IMR-90 (cell line): ENCODE data around the gene VSNL1. TPM values are rescaled to one million over a fixed set of nuclear protein-coding genes. Genes with fewer than 3 reads are reported as not detected.

Source experiments
- ATAC-seq: fragments of 200-7000 bp; cut with Tn5 transposase; 2 replicates; pipeline ENCODE4 v1.9.1; 2020; ENCODE audit warnings: low read depth, mild to moderate bottlenecking, moderate library complexity
- BruUV-seq: library from RNA; stranded (reverse); fragments of 400-500 nt; replicated peaks from 2 replicates; lab custom pipeline; 2021; lab: Mats Ljungman, UMichigan
- CTCF ChIA-PET: fragments of 300-600 bp; formaldehyde crosslinking; extraction: SDS; loops from one replicate; lab custom pipeline; 2021; ENCODE audit warnings: antibody characterized with exemption; lab: Yijun Ruan, JAX
- POLR2A ChIA-PET: fragments of 300-600 bp; sonication (Branson Sonifier 250); formaldehyde crosslinking; loops from one replicate; lab custom pipeline; 2022; ENCODE audit warnings: antibody characterized with exemption; ENCODE audit not compliant: unreplicated experiment; lab: Charles Lee
- DNase-seq: peaks from one replicate; pipeline ENCODE4 v3.0.0; 2013
- H2AFZ ChIP-seq: replicated peaks from 2 replicates; pipeline ENCODE3; 2013; ENCODE audit warnings: low read length, mild to moderate bottlenecking; ENCODE audit not compliant: poor library complexity
- H2AK5ac ChIP-seq: 2 replicates; pipeline ENCODE4 v1.6.1; 2013; ENCODE audit warnings: low read depth, low read length, inconsistent platforms
- H2AK9ac ChIP-seq: replicated peaks from 2 replicates; pipeline ENCODE3; 2013; ENCODE audit warnings: mild to moderate bottlenecking, low read depth, low read length, moderate library complexity; ENCODE audit not compliant: poor library complexity
- H2BK120ac ChIP-seq: 2 replicates; pipeline ENCODE4 v1.6.1; 2013; ENCODE audit warnings: low read depth, low read length, inconsistent platforms
- H2BK15ac ChIP-seq: 3 replicates; pipeline ENCODE4 v1.6.1; 2013; ENCODE audit warnings: low read depth, low read length, inconsistent platforms
- H2BK20ac ChIP-seq: 2 replicates; pipeline ENCODE4 v1.6.1; 2013; ENCODE audit warnings: low read depth, mild to moderate bottlenecking, inconsistent platforms, low read length, moderate library complexity
- H2BK5ac ChIP-seq: 2 replicates; pipeline ENCODE4 v1.6.1; 2013; ENCODE audit warnings: mild to moderate bottlenecking, low read depth, low read length, inconsistent platforms; ENCODE audit not compliant: poor library complexity, severe bottlenecking
- H3K14ac ChIP-seq: replicated peaks from 2 replicates; pipeline ENCODE4 v1.6.1; 2013; ENCODE audit warnings: low read depth, low read length, inconsistent platforms
- H3K18ac ChIP-seq: 2 replicates; pipeline ENCODE4 v1.6.1; 2013; ENCODE audit warnings: low read depth, low read length, control low read depth
- H3K23ac ChIP-seq: 2 replicates; pipeline ENCODE4 v1.6.1; 2013; ENCODE audit warnings: low read depth, low read length, inconsistent platforms
- H3K27ac ChIP-seq: 2 replicates; pipeline ENCODE4 v1.5.1; 2013; ENCODE audit warnings: mild to moderate bottlenecking, control low read depth, low read length; ENCODE audit not compliant: insufficient read depth
- H3K27me3 ChIP-seq: 2 replicates; pipeline ENCODE4 v1.6.1; 2013; ENCODE audit warnings: low read length; ENCODE audit not compliant: control insufficient read depth, insufficient read depth
- H3K36me3 ChIP-seq: 2 replicates; pipeline ENCODE4 v1.6.1; 2013; ENCODE audit warnings: low read length, mixed read lengths; ENCODE audit not compliant: control insufficient read depth, insufficient read depth
- H3K4ac ChIP-seq: 2 replicates; pipeline ENCODE4 v1.6.1; 2013; ENCODE audit warnings: low read depth, low read length, inconsistent platforms
- H3K4me1 ChIP-seq: 2 replicates; pipeline ENCODE4 v1.6.1; 2013; ENCODE audit warnings: low read length, mixed read lengths; ENCODE audit not compliant: control insufficient read depth, insufficient read depth
- H3K4me2 ChIP-seq: 2 replicates; pipeline ENCODE4 v1.6.1; 2013; ENCODE audit warnings: low read depth, mild to moderate bottlenecking, control low read depth, low read length, moderate library complexity
- H3K4me3 ChIP-seq: 2 replicates; pipeline ENCODE4 v1.5.1; 2013; ENCODE audit warnings: low read depth, mild to moderate bottlenecking, control low read depth, low read length, moderate library complexity; ENCODE audit not compliant: insufficient read depth
- H3K56ac ChIP-seq: 2 replicates; pipeline ENCODE4 v1.6.1; 2013; ENCODE audit warnings: low read length, inconsistent platforms; ENCODE audit not compliant: insufficient read depth; ENCODE audit errors: extremely low read depth
- H3K79me1 ChIP-seq, 2 experiments: 2 replicates each; pipeline ENCODE4 v1.6.1; 2013; ENCODE audit warnings: low read length in 2 of 2, inconsistent platforms in 1 of 2, low read depth in 1 of 2
- H3K9ac ChIP-seq: 2 replicates; pipeline ENCODE4 v1.6.1; 2013; ENCODE audit warnings: low read depth, low read length, control low read depth
- H3K9me1 ChIP-seq: 2 replicates; pipeline ENCODE4 v1.6.1; 2013; ENCODE audit warnings: low read length, inconsistent platforms; ENCODE audit not compliant: insufficient read depth
- H3K9me3 ChIP-seq: 2 replicates; pipeline ENCODE4 v1.6.1; 2013; ENCODE audit warnings: low read length; ENCODE audit not compliant: control insufficient read depth, insufficient read depth
- H4K20me1 ChIP-seq: 2 replicates; pipeline ENCODE4 v1.6.1; 2013; ENCODE audit warnings: low read length, inconsistent platforms; ENCODE audit not compliant: insufficient read depth
- H4K5ac ChIP-seq: 2 replicates; pipeline ENCODE4 v1.6.1; 2013; ENCODE audit warnings: mild to moderate bottlenecking, low read depth, low read length, control low read depth
- H4K8ac ChIP-seq, 2 experiments: 2 replicates each; pipeline ENCODE4 v1.6.1; 2013; ENCODE audit warnings: low read depth in 2 of 2, low read length in 2 of 2, control low read depth in 1 of 2, inconsistent platforms in 1 of 2
- H4K91ac ChIP-seq: 2 replicates; pipeline ENCODE4 v1.6.1; 2013; ENCODE audit warnings: low read depth, low read length, inconsistent platforms; ENCODE audit not compliant: insufficient read depth
- BHLHE40 ChIP-seq: fragments of 150-350 bp; IDR thresholded peaks from 2 replicates; pipeline ENCODE4 v1.6.1; 2016; ENCODE audit warnings: mild to moderate bottlenecking, low read depth, low read length
- CEBPB ChIP-seq: IDR thresholded peaks from 2 replicates; pipeline ENCODE4 v1.6.1; 2012; ENCODE audit warnings: low read depth, low read length, improper control_type of control experiment
- CHD1 ChIP-seq: IDR thresholded peaks from 2 replicates; pipeline ENCODE4 v1.6.1; 2012; ENCODE audit warnings: low read depth, low read length, improper control_type of control experiment
- CTCF ChIP-seq: conservative IDR thresholded peaks from 2 replicates; pipeline ENCODE4 v1.5.1; 2012; ENCODE audit warnings: mild to moderate bottlenecking, low read depth, low read length, improper control_type of control experiment
- FOS ChIP-seq: fragments of 150-350 bp; IDR thresholded peaks from 2 replicates; pipeline ENCODE4 v1.6.1; 2016; ENCODE audit warnings: low read depth, low read length
- MAFK ChIP-seq: IDR thresholded peaks from 2 replicates; pipeline ENCODE4 v1.6.1; 2012; ENCODE audit warnings: low read depth, low read length, improper control_type of control experiment
- MAZ ChIP-seq: IDR thresholded peaks from 2 replicates; pipeline ENCODE4 v1.6.1; 2012; ENCODE audit warnings: low read depth, mild to moderate bottlenecking, low read length, improper control_type of control experiment, moderate library complexity, borderline replicate concordance
- MXI1 ChIP-seq: IDR thresholded peaks from 2 replicates; pipeline ENCODE4 v1.6.1; 2012; ENCODE audit warnings: low read depth, mild to moderate bottlenecking, low read length, moderate library complexity, borderline replicate concordance
- NFE2L2 ChIP-seq: fragments of 150-350 bp; IDR thresholded peaks from 2 replicates; pipeline ENCODE4 v1.6.1; 2016; ENCODE audit warnings: low read depth, mild to moderate bottlenecking, low read length
- POLR2A ChIP-seq: IDR thresholded peaks from 2 replicates; pipeline ENCODE4 v1.6.1; 2012; ENCODE audit warnings: mild to moderate bottlenecking, low read depth, low read length
- RAD21 ChIP-seq: IDR thresholded peaks from 2 replicates; pipeline ENCODE4 v1.6.1; 2012; ENCODE audit warnings: low read length, improper control_type of control experiment
- RCOR1 ChIP-seq: IDR thresholded peaks from 2 replicates; pipeline ENCODE4 v1.6.1; 2012; ENCODE audit warnings: mild to moderate bottlenecking, low read length, improper control_type of control experiment; ENCODE audit not compliant: insufficient replicate concordance
- RFX5 ChIP-seq: IDR thresholded peaks from 2 replicates; pipeline ENCODE4 v1.8.0; 2012; ENCODE audit warnings: low read depth, mild to moderate bottlenecking, low read length, moderate library complexity
- SMC3 ChIP-seq: fragments of 150-350 bp; IDR thresholded peaks from 2 replicates; pipeline ENCODE4 v1.6.1; 2016; ENCODE audit warnings: low read depth, mild to moderate bottlenecking, antibody characterized with exemption, low read length, moderate library complexity
- USF2 ChIP-seq: fragments of 150-350 bp; IDR thresholded peaks from 2 replicates; pipeline ENCODE4 v1.6.1; 2017; ENCODE audit warnings: mild to moderate bottlenecking, antibody characterized with exemption, low read length, low read depth
- WGBS, 2 experiments: methylation state at CpG; one replicate each; pipeline versions ENCODE4 v1.1.5 to v1.1.7; 2013; ENCODE audit warnings: missing lambda C conversion rate in 2 of 2; ENCODE audit not compliant: insufficient read length in 1 of 2; ENCODE audit errors: extremely low coverage in 2 of 2; 5-methylcytosine and 5-hydroxymethylcytosine counted together
- dilution Hi-C: fragments of 300-500 bp; cut with HindIII; formaldehyde crosslinking; loops from one replicate; pipeline ENCODE4 v1.14.3; 2018; ENCODE audit warnings: low sequenced_read_pairs; ENCODE audit not compliant: unreplicated experiment
- in situ Hi-C: fragments of 300-500 bp; cut with MboI; formaldehyde crosslinking; loops from 3 replicates; pipeline ENCODE4 v1.14.3; 2019; ENCODE audit warnings: low sequenced_read_pairs, inconsistent platforms, mixed read lengths
- intact Hi-C: fragments of 100-400 bp; cut with micrococcal nuclease; formaldehyde crosslinking; loops from 2 replicates; pipeline ENCODE4 v1.10.0; 2022
- polyA plus RNA-seq, 3 experiments: library from polyadenylated mRNA; depleted of rRNA; stranded (reverse); fragments of >200 nt; gene quantifications; 2 replicates each; pipeline ENCODE4 v1.2.3, GENCODE V29; 2012; ENCODE audit warnings: low replicate concordance in 1 of 3
- total RNA-seq: library from RNA; depleted of rRNA; stranded (reverse); fragments of >200 nt; gene quantifications from 2 replicates; pipeline ENCODE4 v1.2.3, GENCODE V29; 2012
- TF ChIP-seq, protein P1 (sequence below): fragments of 150-350 bp; IDR thresholded peaks from 2 replicates; pipeline ENCODE4 v1.6.1; 2016; ENCODE audit warnings: low read depth, mild to moderate bottlenecking, low read length, moderate library complexity, borderline replicate concordance

Gene VSNL1
- total and polyA plus RNA-seq, 2 of the 4 experiments (the other 2 are of a cell fraction), result 0.32 to 0.36 TPM

DNA sequence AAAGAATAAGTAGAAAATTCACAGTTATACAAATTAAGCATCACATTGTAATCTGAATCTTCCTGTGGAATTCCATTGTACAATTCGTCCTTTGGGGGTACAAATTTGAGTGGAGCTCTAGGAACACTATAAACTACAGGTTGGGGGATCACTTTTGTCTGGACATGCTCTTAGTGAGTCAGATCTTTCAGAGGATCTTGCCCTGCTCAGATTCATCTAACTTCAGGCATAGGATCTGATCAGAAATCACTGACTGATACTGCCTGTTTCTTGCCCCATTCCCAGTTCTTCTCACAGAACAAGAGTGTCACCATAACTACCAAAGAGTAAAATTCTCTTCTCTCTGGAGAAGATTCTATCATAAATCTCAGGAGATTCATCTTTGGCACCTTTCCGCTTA lies 10.7 kb upstream of the VSNL1 start:
- Histone ChIP-seq H4K20me1 (no peaks in the 10 kb centered on the region), H4K8ac (no peak overlapping the region), H2AK5ac (no peak overlapping the region), H2AFZ (no peak overlapping the region), H3K18ac (no peak overlapping the region), H2BK15ac (no peak overlapping the region), H4K5ac (no peak overlapping the region), H3K27me3 (no peaks in the 10 kb centered on the region), H2BK5ac (no peak overlapping the region), H3K9ac (no peak overlapping the region), H3K4me2 (no peak overlapping the region), H3K79me1 (no peaks in the 10 kb centered on the region), H4K91ac (no peak overlapping the region), H2AK9ac (no peak overlapping the region), H3K4ac (no peak overlapping the region), H3K4me1 (no peaks in the 10 kb centered on the region), H2BK20ac (no peak overlapping the region), H2BK120ac (no peak overlapping the region), H3K14ac (no peak overlapping the region), H3K9me3 (no peaks in the 10 kb centered on the region), H3K23ac (no peak overlapping the region), H3K56ac (no peak overlapping the region), H3K4me3 (no peak overlapping the region), H3K9me1 (no peaks in the 10 kb centered on the region), H3K36me3 (no peaks in the 10 kb centered on the region), H3K27ac (no peak overlapping the region)
- TF ChIP-seq, protein P1, sequence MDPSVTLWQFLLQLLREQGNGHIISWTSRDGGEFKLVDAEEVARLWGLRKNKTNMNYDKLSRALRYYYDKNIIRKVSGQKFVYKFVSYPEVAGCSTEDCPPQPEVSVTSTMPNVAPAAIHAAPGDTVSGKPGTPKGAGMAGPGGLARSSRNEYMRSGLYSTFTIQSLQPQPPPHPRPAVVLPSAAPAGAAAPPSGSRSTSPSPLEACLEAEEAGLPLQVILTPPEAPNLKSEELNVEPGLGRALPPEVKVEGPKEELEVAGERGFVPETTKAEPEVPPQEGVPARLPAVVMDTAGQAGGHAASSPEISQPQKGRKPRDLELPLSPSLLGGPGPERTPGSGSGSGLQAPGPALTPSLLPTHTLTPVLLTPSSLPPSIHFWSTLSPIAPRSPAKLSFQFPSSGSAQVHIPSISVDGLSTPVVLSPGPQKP, result no peak
- no peak for TF ChIP-seq MXI1
- TF ChIP-seq USF2, result no peak
- TF ChIP-seq FOS, result no peak
- no peak for TF ChIP-seq CEBPB
- TF ChIP-seq RAD21, result no peak
- TF ChIP-seq NFE2L2, result no peak
- no peak for TF ChIP-seq CHD1
- TF ChIP-seq POLR2A, result no peak
- TF ChIP-seq SMC3, result no peak
- no peak for TF ChIP-seq MAFK
- no peak for TF ChIP-seq MAZ
- TF ChIP-seq RCOR1, result no peak
- TF ChIP-seq BHLHE40, result no peak
- TF ChIP-seq CTCF, result no peak
- no peak for TF ChIP-seq RFX5
- CTCF ChIA-PET, result no interaction called here
- POLR2A ChIA-PET, result no interaction called here
- intact Hi-C loops, result no loop called here
- in situ Hi-C loops, result no loop called here
- no peak for DNase-seq
- no TSS peak for BruUV-seq
- WGBS, 2 experiments, result no CpG with 5 or more reads among the region's 2 CpGs
- dilution Hi-C loops, result no loop called here
- no peak for ATAC-seq
